NK-92 treated with Interleukin-12 subunit alpha and Interleukin-12 subunit beta, amount 100 ng/mL, for 24 hours (cell line): ENCODE data around the gene IGF1R.

Experiments
- DNase-seq: peaks from one replicate; lab custom pipeline; 2025; lab: John Stamatoyannopoulos, UW

The IGF1R gene

GRCh38 chr15:98796685-98797357, 148.5 kb downstream of the IGF1R start:
- no peak for DNase-seq

GRCh38 chr15:98798375-98798893, 150.1 kb downstream of the IGF1R start:
- DNase-seq = no peak

- no peak for DNase-seq
Observed at GRCh38 chr15:98799461-98800390, 151.4 kb downstream of the IGF1R start.

GRCh38 chr15:98800437-98801233, 152.3 kb downstream of the IGF1R start:
- no peak for DNase-seq

GRCh38 chr15:98801234-98801561, 152.9 kb downstream of the IGF1R start:
- no peak for DNase-seq

GRCh38 chr15:98802187-98802586, 153.8 kb downstream of the IGF1R start:
- no peak for DNase-seq

GRCh38 chr15:98803228-98804056, 155.1 kb downstream of the IGF1R start:
- no peak for DNase-seq

GRCh38 chr15:98804057-98804380, 155.7 kb downstream of the IGF1R start:
- no peak for DNase-seq

GRCh38 chr15:98805434-98806274, 157.3 kb downstream of the IGF1R start:
- no peak for DNase-seq

- no peak for DNase-seq
Observed at GRCh38 chr15:98806275-98806895, 158.0 kb downstream of the IGF1R start.

GRCh38 chr15:98807262-98807661, 158.9 kb downstream of the IGF1R start:
- DNase-seq = no peak

- DNase-seq = no peak
Observed at GRCh38 chr15:98809273-98809672, 160.9 kb downstream of the IGF1R start.

- no peak for DNase-seq
Observed at GRCh38 chr15:98812716-98813446, 164.5 kb downstream of the IGF1R start.

GRCh38 chr15:98813951-98814350, 165.6 kb downstream of the IGF1R start:
- DNase-seq = no peak

- DNase-seq = no peak
Observed at GRCh38 chr15:98815207-98815606, 166.9 kb downstream of the IGF1R start.

- DNase-seq = no peak
Observed at GRCh38 chr15:98817745-98818144, 169.4 kb downstream of the IGF1R start.

- DNase-seq = no peak
Observed at GRCh38 chr15:98823012-98823458, 174.7 kb downstream of the IGF1R start.

- DNase-seq = no peak
Observed at GRCh38 chr15:98823616-98824015, 175.3 kb downstream of the IGF1R start.

GRCh38 chr15:98824595-98824994, 176.3 kb downstream of the IGF1R start:
- no peak for DNase-seq
